HG02938 (cell line): ENCODE results near the gene DDX54.
"Not testable (repeated sequence)": the region's sequence is repeated elsewhere in the genome, so short reads cannot be mapped to it uniquely, and the experiment has no call there.

Experiments
- ATAC-seq: cut with Tn5 transposase; IDR thresholded peaks from one replicate; pipeline ENCODE4 v1.9.1; 2021; ENCODE audit warnings: mild to moderate bottlenecking, moderate library complexity; ENCODE audit not compliant: unreplicated experiment

DDX54 gene

GRCh38 chr12:113142886-113143332, 42.4 kb downstream of the DDX54 start:
- no peak for ATAC-seq

- ATAC-seq, result no peak
Measured at GRCh38 chr12:113142173-113142885, 42.9 kb downstream of the DDX54 start.

DNA sequence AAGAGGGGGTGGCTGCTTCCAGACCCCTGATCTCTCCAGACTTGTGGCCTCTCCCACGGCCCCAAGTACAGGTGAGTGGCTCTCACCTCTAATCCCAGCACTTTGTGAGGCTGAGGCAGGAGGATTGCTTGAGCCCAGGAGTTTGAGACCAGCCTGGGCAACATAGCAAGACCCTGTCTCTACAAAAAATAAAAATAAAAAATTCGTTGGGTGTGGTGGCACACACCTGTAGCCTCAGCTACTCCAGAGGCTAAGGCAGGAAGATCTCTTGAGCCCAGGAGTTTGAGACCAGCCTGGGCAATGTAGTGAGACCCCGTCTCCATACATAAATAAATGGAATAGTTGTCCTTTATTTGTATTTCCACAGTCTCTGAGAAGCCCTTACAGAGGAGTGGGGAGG, 43.6 kb downstream of the DDX54 start:
- ATAC-seq, result not testable (repeated sequence)

GRCh38 chr12:113140706-113141105, 44.6 kb downstream of the DDX54 start:
- ATAC-seq, result no peak

DNA sequence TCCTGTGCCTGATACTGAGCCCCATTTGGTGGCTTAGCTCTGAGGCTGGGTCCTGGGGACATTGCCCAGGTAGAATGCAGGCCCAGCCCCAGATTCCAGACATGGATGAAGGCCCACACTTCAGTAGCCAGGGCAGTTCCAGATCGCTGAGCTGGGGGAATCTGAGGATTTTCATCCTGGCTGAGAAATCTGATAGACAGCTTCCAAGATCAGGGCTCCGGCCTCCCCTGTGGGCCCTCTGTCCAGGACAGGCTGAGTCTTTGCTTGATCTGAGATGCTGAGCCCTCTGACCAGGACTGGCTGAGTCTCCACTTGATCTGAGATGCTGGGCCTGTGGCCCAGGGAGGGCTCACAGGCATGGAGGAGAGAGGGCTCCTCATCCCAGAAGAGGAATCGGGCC, 46.5 kb downstream of the DDX54 start:
- ATAC-seq, result no peak

DNA sequence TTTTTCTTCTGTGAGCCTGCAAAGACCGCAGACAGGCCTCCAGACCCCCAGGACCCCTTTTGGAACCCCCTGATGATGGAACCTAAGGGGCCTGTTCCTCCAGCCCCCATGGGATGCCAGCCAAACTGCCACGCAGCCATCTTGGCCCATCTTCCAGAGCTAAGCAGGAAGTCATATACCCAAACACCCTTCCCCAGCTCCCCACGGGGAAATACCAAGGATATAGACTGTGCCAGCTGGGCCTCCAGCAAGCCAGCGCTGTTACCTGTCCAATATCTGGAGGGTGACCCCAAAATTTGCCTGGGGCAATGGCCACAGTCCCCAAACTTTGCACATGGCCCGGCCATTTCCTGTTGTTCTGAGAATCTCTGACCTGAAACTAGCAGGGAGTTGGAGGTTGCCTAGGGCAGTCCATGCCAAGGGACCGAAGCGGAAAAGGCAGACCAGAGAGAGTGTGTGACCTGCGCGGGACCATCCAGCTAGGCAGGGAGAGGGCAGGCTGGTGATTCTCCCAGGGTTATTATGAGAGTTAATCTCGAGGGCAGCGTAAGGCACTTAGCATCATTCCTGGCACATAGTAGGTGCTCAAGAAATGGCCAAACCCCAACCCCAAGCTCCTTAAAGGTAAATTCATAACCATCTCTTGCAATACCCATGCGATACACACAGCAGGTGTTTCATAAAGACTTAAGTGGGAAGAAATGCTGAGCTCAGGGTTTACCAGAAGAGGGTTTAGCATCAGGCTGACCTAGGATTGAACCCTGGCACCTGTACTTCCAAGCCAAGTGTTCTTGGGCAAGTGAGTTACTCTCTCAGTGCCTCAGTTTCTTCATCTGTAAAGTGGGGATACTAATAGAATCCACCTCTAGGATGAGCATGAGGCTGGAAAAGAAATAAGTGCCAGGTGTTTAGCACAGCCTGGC, 47.2 kb downstream of the DDX54 start:
- no peak for ATAC-seq

DNA sequence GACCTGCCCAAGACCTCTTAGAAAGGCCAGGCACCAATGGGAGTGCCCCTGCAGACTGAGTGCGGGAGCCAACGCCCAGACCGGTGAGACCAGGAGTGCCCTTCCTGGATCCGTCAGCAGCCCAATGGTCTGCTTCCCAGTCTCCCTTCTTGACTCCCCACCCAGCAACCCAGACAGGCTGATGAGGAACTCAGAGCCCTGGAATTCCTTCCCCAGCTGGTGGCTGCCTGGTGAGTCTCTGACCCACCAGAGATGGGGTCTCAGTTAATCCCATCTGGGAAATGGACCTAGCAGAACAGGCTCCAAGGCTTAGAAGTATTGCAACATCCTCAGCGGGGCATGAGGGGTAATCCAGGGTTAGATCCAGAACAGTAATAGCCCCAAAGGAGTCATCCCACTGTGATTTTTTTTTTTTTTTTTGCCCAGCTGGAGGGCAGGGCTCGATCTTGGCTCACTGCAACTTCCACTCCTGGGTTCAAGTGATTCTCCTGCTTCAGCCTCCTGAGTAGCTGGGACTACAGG, 48.2 kb downstream of the DDX54 start:
- no peak for ATAC-seq

- no peak for ATAC-seq
Measured at GRCh38 chr12:113136128-113136989, 48.9 kb downstream of the DDX54 start.

GRCh38 chr12:113135178-113136127, 49.8 kb downstream of the DDX54 start, which contains the start of gene RASAL1:
Gene RASAL1 (minus strand): TSS chr12:113135761. CDS start chr12:113135462, 299 bp downstream.
- ATAC-seq, result no peak

DNA sequence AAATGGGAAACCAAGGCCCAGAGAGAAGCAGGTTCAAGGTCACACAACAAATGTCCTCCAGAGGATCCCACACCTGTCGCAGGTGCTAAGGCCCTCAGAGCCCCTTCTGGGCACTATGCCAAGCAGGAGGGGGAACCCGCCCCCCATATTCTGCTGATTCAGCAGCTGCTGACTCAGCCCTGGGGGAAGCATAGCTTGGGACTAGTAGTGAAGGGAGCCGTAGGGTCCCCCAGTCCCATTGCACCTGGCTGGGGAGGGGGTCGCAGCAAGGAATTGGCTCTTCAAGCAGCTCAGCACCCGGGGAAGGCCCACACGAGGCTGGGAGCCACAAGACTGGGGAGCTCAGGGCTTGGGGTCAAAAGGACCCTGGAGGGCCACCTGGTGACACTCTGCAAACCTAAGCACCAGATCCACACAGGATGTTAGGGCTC, 50.7 kb downstream of the DDX54 start:
- no peak for ATAC-seq

- ATAC-seq, result no peak
Measured at GRCh38 chr12:113134071-113134470, 51.2 kb downstream of the DDX54 start.

- no peak for ATAC-seq
Measured at GRCh38 chr12:113133666-113134065, 51.6 kb downstream of the DDX54 start.

DNA sequence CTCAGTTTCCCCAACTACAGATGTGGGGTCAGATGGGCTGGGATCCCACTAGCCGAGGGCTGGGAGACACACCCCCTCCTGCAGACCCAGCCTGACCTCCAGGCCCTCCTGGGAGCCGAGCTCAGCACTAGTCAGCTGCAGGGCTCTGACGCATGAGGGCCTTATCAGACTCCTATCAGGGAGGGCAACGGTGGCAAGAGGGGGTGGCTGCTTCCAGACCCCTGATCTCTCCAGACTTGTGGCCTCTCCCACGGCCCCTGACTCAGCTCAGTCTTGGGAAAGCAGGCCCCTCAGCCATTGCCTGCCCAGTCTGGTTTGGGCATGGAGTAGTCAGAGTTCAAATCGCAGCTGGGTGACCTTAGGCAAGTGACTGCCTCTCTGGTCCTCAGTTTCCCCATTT, 52.2 kb downstream of the DDX54 start:
- no peak for ATAC-seq

- no peak for ATAC-seq
Measured at GRCh38 chr12:113131556-113131955, 53.7 kb downstream of the DDX54 start.

- ATAC-seq, result no peak
Measured at GRCh38 chr12:113130457-113131135, 54.7 kb downstream of the DDX54 start.

DNA sequence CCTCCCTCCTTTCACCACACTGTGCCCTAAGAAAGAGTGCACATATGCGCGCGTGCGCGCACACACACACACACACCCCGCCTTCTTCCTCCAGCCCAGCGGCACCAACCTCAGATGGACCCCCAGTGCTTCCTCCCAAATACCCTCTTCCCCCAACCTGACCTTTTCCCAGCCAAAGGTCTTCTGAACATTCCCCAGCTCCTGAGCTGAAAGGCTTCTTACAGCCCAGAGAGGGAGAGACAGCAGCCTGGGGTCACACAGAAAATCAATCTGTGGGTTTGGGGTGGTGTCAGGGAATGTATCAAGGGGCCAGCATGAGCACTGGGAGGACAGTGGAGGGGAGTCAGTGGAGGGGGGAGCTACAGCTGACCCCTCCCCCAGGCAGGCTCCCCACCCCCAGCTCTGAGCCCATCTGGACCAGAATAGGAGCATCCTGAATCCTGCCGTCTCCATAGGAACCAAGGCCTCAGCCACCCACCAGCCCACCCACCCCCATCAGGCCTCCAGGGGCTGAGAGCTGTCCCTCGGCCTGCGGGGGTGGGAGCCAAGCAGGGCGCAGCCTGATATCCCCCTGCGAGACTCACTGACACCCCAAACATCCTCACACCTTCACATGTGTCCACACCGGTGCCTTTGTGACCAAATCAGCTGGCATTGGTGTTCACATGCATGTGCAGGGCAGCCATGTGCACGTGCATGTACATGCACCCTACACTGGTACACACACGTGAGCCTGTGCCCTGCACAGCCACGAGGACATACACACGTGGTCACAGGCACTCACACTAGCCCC, 55.4 kb downstream of the DDX54 start:
- ATAC-seq, result no peak

DNA sequence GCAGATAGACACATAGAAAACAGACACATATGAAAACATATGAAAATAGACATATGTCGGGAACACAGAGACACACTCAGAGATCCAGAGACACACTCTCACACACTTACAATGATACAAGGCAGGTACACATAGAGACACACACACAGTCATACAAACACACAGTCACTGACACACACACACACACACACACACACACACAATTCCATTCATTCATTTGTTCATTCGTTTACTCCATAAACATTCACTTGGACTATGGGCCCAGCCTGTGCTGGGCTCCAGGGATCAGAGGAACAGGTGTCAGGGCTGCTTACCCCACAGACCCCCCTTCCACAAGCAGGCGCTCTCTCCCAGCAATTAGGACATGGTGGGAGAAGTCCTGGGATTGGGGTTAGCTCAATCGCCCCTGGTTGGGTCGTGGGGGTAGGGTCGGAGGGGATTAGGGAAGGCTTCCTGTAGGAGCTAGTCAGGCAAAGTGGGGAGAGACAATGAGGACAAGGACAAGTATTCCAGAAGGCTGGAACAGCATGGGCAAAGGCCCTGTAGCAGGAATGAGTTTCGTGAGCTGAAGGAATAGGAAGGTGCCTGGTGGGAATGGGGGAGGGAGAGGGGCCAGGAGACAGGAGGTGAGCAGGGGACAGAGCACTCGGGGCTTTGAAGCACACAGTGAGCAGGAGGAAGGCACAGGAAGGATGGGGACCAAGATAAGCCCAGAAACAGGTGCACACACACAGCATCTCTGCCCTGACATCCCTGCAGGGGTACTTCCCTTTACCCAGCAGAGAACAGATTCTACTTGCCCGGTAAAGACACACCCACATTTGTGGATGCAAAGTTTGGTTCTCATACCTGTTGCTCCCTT, 56.2 kb downstream of the DDX54 start:
- no peak for ATAC-seq
